SK-N-SH (cell line): ENCODE measurements around the gene PWWP2B.

Experiments used
- CTCF ChIP-seq: fragments of 200-600 bp; sonication (generic); IDR thresholded peaks from 2 replicates; pipeline ENCODE4 v1.6.1; 2017; ENCODE audit warnings: antibody characterized with exemption, mild to moderate bottlenecking, moderate library complexity
- EP300 ChIP-seq, 2 experiments: IDR thresholded peaks; 2 replicates each; pipeline versions ENCODE4 v1.4.0 to v1.6.1; 2012; ENCODE audit warnings: borderline replicate concordance in 1 of 2, low read depth in 1 of 2, low read length in 1 of 2
- JUND ChIP-seq: IDR thresholded peaks from 2 replicates; pipeline ENCODE4 v1.4.0; 2012
- MAX ChIP-seq: IDR thresholded peaks from 2 replicates; pipeline ENCODE4 v1.4.0; 2012; ENCODE audit warnings: low read depth
- MEF2A ChIP-seq: IDR thresholded peaks from 2 replicates; pipeline ENCODE4 v1.4.0; 2012; ENCODE audit warnings: low read depth, borderline replicate concordance
- PBX3 ChIP-seq: IDR thresholded peaks from 2 replicates; pipeline ENCODE4; 2012
- POLR2AphosphoS5 ChIP-seq: IDR thresholded peaks from 2 replicates; pipeline ENCODE4 v1.6.1; 2012; ENCODE audit warnings: low read depth, low read length
- RAD21 ChIP-seq: IDR thresholded peaks from 2 replicates; pipeline ENCODE4 v1.6.1; 2012; ENCODE audit warnings: mild to moderate bottlenecking, low read length
- RCOR1 ChIP-seq: fragments of 150-350 bp; IDR thresholded peaks from 2 replicates; pipeline ENCODE4 v1.6.1; 2017; ENCODE audit warnings: antibody characterized with exemption, low read length
- REST ChIP-seq: IDR thresholded peaks from 2 replicates; pipeline ENCODE4 v1.6.1; 2012; ENCODE audit warnings: mild to moderate bottlenecking, low read depth, low read length, moderate library complexity
- TAF1 ChIP-seq: IDR thresholded peaks from 2 replicates; pipeline ENCODE4 v1.6.1; 2012; ENCODE audit warnings: low read depth, mild to moderate bottlenecking, low read length, moderate library complexity, borderline replicate concordance
- USF2 ChIP-seq: fragments of 150-350 bp; IDR thresholded peaks from 2 replicates; pipeline ENCODE4 v1.6.1; 2017; ENCODE audit warnings: antibody characterized with exemption, low read length, low read depth, borderline replicate concordance
- YY1 ChIP-seq: IDR thresholded peaks from 2 replicates; pipeline ENCODE4 v1.4.0; 2012; ENCODE audit warnings: low read depth, mild to moderate bottlenecking
- ZBTB33 ChIP-seq: IDR thresholded peaks from 2 replicates; pipeline ENCODE4 v1.4.0; 2012; ENCODE audit warnings: low read depth, borderline replicate concordance

GRCh38 chr10:132347211-132347930 is 49.6 kb upstream of the PWWP2B start:
- TF ChIP-seq CTCF (no peak), TAF1 (no peak), YY1 (no peak), MEF2A (no peak), MAX (no peak), EP300 (IDR thresholded peaks at IDR 0.05; ENCODE audit: borderline replicate concordance in 1 of 2, low read depth in 1 of 2, low read length in 1 of 2) (no peak), ZBTB33 (no peak), PBX3 (no peak), JUND (no peak), USF2 (no peak), REST (no peak), RAD21 (no peak), POLR2AphosphoS5 (no peak), RCOR1 (no peak)
